Measurements from ENCODE around the gene NGEF.

NGEF gene

DNA sequence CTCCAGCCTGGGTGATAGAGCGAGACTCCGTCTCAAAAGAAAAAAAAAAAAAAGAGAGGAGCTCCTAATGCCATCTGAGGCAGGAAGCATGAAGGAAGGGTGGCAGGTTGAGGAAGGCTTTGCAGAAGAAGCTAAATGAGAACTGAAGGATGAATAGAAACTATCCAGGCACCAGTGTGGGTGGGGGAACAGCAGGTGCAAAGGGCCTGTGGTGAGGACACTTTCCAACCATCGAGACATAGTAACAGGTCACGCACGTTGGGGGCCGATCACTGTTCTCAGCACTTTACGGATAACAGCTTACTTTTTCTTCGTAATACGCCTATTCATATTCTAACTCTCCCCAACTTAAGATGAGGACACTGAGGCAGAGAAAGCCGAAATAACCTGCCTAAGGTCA is 58.4 kb downstream of the NGEF start:
- H3K4me3 ChIP-seq (ENCODE audit: low read depth, low read length): no peak overlapping the region
- TF ChIP-seq CTCF (IDR thresholded peaks at IDR 0.05; ENCODE audit: borderline replicate concordance, insufficient read depth, low read depth, low read length): no peak

DNA sequence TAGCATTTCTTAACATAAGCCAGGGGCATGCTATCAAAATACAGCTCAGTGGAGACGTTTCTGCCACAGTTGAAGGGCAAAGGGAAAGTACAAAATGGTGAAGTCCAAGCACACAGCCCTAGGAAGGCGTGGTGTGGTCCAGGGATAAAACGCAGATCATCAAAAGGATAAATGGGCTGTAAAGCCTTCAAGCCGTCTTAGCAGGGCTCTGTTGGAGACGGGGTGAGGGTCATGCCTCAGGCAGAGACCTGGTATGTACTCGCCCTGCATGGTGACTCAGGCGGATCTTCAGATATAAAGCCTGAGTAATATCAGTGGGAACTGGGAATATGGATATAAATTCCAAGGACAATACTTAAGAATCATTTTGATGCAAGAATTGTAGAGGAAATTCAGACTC is 61.2 kb downstream of the NGEF start:
- TF ChIP-seq CTCF (IDR thresholded peaks at IDR 0.05; ENCODE audit: borderline replicate concordance, insufficient read depth, low read depth, low read length): no peak
- no peak overlapping the region for H3K4me3 ChIP-seq (ENCODE audit: low read depth, low read length)

DNA sequence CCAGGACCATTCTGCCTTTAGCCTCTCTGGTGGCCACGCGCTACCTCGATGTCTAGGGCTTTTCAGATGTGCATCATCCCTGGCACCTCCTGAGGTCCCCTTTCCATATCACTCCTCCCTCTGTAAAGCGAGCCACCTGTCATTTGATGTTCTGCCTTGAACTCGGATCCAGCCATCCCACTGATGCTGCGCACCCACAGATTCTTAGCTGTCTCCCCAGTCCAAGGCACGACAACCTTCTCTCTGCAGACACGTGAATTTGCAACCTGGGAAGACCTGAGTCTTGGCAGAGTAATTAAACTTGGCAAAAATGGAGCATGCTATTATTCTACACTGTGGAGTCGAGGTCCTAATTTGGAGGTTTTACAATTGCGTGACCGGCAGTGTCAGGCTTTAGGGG is 61.9 kb downstream of the NGEF start:
- no peak for TF ChIP-seq CTCF (IDR thresholded peaks at IDR 0.05; ENCODE audit: borderline replicate concordance, insufficient read depth, low read depth, low read length)
- H3K4me3 ChIP-seq (ENCODE audit: low read depth, low read length): no peak overlapping the region

- no peak overlapping the region for H3K4me3 ChIP-seq (ENCODE audit: low read depth, low read length)
- TF ChIP-seq CTCF (IDR thresholded peaks at IDR 0.05; ENCODE audit: borderline replicate concordance, insufficient read depth, low read depth, low read length): no peak
These were observed 62.3 kb downstream of the NGEF start for GRCh38 chr2:232950751-232951150.

DNA sequence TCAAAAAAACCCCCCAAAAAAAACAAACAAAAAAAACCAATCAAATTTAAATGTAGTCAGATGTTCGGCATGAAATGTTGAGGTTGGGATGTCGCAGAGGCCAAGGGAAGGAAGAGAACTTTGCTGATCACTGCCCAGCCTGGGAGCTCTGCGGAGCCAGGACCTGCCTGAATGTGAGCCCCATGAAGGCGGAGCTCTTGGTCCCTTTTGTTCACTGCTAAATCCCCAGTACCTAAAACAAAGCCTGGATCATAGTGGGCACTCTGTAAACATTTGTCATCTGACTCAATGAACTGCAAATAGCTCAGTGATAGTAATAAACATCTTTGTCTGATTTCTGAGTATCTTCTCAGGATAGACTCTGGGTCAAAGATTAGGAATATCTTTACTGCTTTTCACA is 64.0 kb downstream of the NGEF start:
- no peak for TF ChIP-seq CTCF (IDR thresholded peaks at IDR 0.05; ENCODE audit: borderline replicate concordance, insufficient read depth, low read depth, low read length)
- no peak overlapping the region for H3K4me3 ChIP-seq (ENCODE audit: low read depth, low read length)

DNA sequence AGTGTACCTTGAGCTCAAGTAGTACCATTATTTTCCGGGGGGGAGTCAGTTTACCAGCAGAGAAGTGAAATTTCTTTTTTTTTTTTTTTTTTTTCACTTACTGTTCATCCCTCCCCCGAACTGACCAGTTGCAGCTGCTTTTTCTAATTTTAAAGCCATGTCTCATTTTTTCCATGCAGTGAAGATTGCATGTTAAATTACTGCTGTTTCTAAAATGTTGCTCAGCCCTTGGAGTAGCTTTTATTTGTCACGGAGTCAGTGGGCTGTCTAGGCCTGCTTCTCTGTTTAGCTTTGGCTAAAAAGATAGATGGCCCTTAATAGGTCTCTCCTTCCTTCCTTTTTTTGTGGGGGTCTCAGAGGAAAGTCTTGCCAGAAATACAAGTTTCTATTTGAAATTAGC is 70.2 kb downstream of the NGEF start:
- H3K4me3 ChIP-seq (ENCODE audit: low read depth, low read length): no peak overlapping the region
- TF ChIP-seq CTCF (IDR thresholded peaks at IDR 0.05; ENCODE audit: borderline replicate concordance, insufficient read depth, low read depth, low read length): no peak

GRCh38 chr2:232941912-232942594 is 71.0 kb downstream of the NGEF start:
- TF ChIP-seq CTCF (IDR thresholded peaks at IDR 0.05; ENCODE audit: borderline replicate concordance, insufficient read depth, low read depth, low read length): no peak
- H3K4me3 ChIP-seq (ENCODE audit: low read depth, low read length): no peak overlapping the region
